Stimulated activated CD8-positive, alpha-beta memory T cell treated with anti-CD3 and anti-CD28 coated beads, Interleukin-4, amount 100 ng/mL, for 4 hours (primary cell): Measurements from ENCODE around the gene TMEM181.

ENCODE experiments used
- DNase-seq, 2 donors: peaks; one replicate each; pipeline ENCODE4 v3.0.0-alpha.2; 2020; ENCODE audit warnings: low read depth in 2 of 2, low spot score in 1 of 2

The TMEM181 gene

GRCh38 chr6:158684311-158684710 is 124.4 kb downstream of the TMEM181 start:
- DNase-seq: no peak

- no peak for DNase-seq
Measured at GRCh38 chr6:158684745-158685324, 124.9 kb downstream of the TMEM181 start.
